HL-60 (cell line): ENCODE measurements around the gene SGCA.

Experiments used
- DNase-seq, 2 experiments: peaks; one replicate each; pipeline ENCODE4 v3.0.0-alpha.2; 2010 to 2020; ENCODE audit warnings: low read depth in 1 of 2, low spot score in 1 of 2
- H3K27ac ChIP-seq: fragments of 250-450 bp; sonication (Bioruptor Pico); replicated peaks from 2 replicates; pipeline ENCODE4 v1.5.1; 2020; ENCODE audit warnings: mild to moderate bottlenecking, moderate library complexity
- H3K27me3 ChIP-seq: fragments of 250-450 bp; sonication (Bioruptor Pico); 2 replicates; pipeline ENCODE4 v1.5.1; 2021; ENCODE audit warnings: mild to moderate bottlenecking, moderate library complexity; ENCODE audit not compliant: insufficient read depth, poor library complexity, severe bottlenecking
- H3K4me3 ChIP-seq: replicated peaks from 2 replicates; pipeline ENCODE4 v1.5.1; 2011; ENCODE audit warnings: mild to moderate bottlenecking, control low read depth, low read length; ENCODE audit not compliant: insufficient read depth
- GABPA ChIP-seq: IDR thresholded peaks from 2 replicates; pipeline ENCODE4 v1.6.1; 2012; ENCODE audit warnings: low read depth
- POLR2AphosphoS5 ChIP-seq: IDR thresholded peaks from 2 replicates; pipeline ENCODE4 v1.6.1; 2012; ENCODE audit warnings: low read depth
- SPI1 ChIP-seq: IDR thresholded peaks from 2 replicates; pipeline ENCODE4 v1.6.1; 2012; ENCODE audit warnings: low read depth, mild to moderate bottlenecking, borderline replicate concordance
- TF ChIP-seq, protein P1 (sequence below): IDR thresholded peaks from one replicate; pipeline ENCODE4 v1.5.1; 2011; ENCODE audit warnings: low read length, control low read depth, inconsistent platforms; ENCODE audit not compliant: insufficient read depth
- TF ChIP-seq, protein P2 (sequence below): IDR thresholded peaks from 2 replicates; pipeline ENCODE4 v1.6.1; 2012; ENCODE audit warnings: low read depth; ENCODE audit not compliant: insufficient replicate concordance

Gene SGCA

DNA sequence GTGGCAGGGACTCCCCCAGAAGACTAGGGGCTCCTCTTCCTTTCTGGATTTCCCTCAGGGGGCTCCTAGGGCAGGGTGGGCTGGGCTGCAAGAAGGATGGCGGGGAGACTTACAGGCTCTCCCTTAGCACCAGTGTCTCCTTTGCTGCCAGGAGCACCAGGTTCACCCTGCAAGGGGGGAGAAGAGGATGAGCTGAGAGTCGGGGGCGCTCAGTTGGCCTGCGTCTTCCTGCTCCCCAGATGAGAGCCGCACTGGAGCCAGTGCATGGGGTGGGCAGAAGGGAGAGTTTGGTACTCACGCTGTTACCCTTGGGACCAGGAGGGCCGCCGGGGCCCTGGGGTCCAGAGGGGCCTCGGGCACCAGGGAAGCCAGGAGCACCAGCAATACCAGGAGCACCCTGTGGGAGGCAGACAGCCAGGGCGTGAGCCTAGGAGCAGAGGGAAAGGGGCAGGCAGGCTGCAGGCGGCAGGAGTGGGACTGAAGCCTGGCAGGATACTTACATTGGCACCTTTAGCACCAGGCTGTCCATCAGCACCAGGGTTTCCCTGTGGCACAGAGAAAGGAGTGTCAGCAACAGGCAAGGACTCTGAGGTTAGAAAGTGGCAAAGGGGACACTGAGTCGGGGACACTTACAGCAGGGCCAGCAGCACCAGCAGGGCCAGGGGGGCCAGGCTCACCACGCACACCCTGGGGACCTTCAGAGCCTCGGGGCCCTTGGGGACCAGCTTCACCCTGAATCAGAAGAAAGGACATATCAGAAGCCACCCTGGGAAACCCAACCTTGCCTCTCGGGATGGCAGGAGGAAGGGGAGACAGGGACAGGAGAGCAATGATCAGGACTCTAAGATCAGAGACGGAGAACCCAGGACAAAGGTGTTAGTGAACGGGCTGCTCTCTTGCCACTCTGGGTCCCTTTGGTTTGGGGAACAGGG is 29.4 kb downstream of the SGCA start:
- Histone ChIP-seq H3K4me3 (no peak overlapping the region), H3K27me3 (peaks cover 14% of the 10 kb centered on the region), H3K27ac (no peak overlapping the region)
- TF ChIP-seq GABPA (no peak), SPI1 (no peak), POLR2AphosphoS5 (no peak)
- TF ChIP-seq, protein P1, sequence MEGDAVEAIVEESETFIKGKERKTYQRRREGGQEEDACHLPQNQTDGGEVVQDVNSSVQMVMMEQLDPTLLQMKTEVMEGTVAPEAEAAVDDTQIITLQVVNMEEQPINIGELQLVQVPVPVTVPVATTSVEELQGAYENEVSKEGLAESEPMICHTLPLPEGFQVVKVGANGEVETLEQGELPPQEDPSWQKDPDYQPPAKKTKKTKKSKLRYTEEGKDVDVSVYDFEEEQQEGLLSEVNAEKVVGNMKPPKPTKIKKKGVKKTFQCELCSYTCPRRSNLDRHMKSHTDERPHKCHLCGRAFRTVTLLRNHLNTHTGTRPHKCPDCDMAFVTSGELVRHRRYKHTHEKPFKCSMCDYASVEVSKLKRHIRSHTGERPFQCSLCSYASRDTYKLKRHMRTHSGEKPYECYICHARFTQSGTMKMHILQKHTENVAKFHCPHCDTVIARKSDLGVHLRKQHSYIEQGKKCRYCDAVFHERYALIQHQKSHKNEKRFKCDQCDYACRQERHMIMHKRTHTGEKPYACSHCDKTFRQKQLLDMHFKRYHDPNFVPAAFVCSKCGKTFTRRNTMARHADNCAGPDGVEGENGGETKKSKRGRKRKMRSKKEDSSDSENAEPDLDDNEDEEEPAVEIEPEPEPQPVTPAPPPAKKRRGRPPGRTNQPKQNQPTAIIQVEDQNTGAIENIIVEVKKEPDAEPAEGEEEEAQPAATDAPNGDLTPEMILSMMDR, result no peak
- TF ChIP-seq, protein P2, sequence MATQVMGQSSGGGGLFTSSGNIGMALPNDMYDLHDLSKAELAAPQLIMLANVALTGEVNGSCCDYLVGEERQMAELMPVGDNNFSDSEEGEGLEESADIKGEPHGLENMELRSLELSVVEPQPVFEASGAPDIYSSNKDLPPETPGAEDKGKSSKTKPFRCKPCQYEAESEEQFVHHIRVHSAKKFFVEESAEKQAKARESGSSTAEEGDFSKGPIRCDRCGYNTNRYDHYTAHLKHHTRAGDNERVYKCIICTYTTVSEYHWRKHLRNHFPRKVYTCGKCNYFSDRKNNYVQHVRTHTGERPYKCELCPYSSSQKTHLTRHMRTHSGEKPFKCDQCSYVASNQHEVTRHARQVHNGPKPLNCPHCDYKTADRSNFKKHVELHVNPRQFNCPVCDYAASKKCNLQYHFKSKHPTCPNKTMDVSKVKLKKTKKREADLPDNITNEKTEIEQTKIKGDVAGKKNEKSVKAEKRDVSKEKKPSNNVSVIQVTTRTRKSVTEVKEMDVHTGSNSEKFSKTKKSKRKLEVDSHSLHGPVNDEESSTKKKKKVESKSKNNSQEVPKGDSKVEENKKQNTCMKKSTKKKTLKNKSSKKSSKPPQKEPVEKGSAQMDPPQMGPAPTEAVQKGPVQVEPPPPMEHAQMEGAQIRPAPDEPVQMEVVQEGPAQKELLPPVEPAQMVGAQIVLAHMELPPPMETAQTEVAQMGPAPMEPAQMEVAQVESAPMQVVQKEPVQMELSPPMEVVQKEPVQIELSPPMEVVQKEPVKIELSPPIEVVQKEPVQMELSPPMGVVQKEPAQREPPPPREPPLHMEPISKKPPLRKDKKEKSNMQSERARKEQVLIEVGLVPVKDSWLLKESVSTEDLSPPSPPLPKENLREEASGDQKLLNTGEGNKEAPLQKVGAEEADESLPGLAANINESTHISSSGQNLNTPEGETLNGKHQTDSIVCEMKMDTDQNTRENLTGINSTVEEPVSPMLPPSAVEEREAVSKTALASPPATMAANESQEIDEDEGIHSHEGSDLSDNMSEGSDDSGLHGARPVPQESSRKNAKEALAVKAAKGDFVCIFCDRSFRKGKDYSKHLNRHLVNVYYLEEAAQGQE, result no peak
- no peak for DNase-seq

DNA sequence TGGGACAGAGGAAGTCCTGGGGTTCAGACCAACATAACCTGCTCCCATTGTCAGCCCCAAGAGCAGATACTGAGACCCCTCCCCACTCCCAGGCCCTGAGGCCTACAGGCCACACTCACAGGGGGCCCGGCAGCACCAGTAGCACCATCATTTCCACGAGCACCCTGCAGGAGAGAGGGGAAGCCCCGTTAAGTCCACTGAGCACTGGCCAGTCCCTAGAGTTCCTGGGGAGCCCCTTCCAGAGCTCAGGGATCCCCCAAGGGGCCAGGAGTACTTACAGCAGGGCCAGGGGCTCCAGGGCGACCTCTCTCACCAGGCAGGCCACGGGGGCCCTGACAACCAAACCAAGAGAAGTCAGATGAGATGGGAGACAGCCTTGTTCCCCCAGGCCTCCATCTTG is 30.2 kb downstream of the SGCA start:
- no peak for DNase-seq
- no peak overlapping the region for H3K4me3 ChIP-seq
- peaks cover 17% of the 10 kb centered on the region for H3K27me3 ChIP-seq
- H3K27ac ChIP-seq, result no peak overlapping the region
- TF ChIP-seq, protein P1, result no peak
- no peak for TF ChIP-seq SPI1
- TF ChIP-seq, protein P2, result no peak
- TF ChIP-seq GABPA, result no peak
- no peak for TF ChIP-seq POLR2AphosphoS5

DNA sequence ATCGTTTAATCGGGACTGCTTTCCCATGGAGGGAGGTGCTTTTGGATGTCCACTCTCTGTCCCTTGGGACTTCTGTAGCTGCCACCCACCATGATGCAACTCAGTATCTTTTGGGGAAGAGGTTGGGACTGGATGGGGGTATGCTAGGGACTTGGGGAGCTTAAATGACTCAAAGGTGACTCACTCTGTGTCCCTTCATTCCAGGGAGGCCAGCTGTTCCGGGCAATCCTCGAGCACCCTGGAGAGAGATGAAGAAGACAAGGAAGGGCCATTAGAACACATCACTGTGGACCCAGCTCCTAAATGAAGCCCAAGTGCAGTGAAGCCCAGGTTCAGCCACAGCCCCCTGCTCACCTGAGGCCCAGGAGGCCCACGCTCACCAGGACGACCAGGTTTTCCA is 31.0 kb downstream of the SGCA start:
- no peak overlapping the region for H3K27ac ChIP-seq
- TF ChIP-seq, protein P1, result no peak
- TF ChIP-seq SPI1 (no peak), POLR2AphosphoS5 (no peak), GABPA (no peak)
- TF ChIP-seq, protein P2, result no peak
- peaks cover 25% of the 10 kb centered on the region for H3K27me3 ChIP-seq
- no peak overlapping the region for H3K4me3 ChIP-seq
- no peak for DNase-seq
